ENCODE measurements around the gene PODXL2.
A peak's percentile ranks its signal among the peaks of the same experiment; 100 is the strongest.

PODXL2 gene

GRCh38 chr3:127622772-127623576 lies 6.0 kb upstream of the PODXL2 start:
- POLR2A ChIA-PET: no interaction called here

DNA sequence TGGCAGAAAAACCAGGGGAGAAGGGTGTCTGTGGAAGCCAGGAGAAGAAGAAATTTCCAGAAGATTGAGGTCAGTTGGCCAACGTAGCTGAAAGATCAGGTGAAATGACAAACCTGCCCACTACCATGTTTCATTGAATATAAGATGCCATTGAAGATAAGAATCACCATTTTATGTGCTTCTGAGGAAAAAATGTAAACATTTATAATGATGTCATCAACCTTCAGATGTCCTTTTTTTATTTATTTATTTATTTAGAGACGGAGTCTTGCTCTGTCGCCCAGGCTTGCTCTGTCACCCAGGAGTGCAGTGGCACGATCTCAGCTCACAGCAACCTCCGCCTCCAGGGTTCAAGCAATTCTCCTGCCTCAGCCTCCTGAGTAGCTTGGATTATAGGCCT lies 4.9 kb upstream of the PODXL2 start:
- CTCF ChIA-PET: interaction anchor here (0.7 kb wide), 1 partner anchor 795 kb away, joined by 3 read pairs; no protein-coding TSS in a partner anchor
- POLR2A ChIA-PET: no interaction called here

More at GRCh38 chr3:127622772-127623576, 6.0 kb upstream of the PODXL2 start:
- CTCF ChIA-PET: interaction anchor here (0.7 kb wide), 1 partner anchor 794 kb away, joined by 3 read pairs; no protein-coding TSS in a partner anchor
- no peak for DNase-seq (ENCODE audit: extremely low spot score)
- TF ChIP-seq ZNF384 (IDR thresholded peaks at IDR 0.05): no peak
- TF ChIP-seq ELF4 (IDR thresholded peaks at IDR 0.05): no peak

GRCh38 chr3:127625821-127626220 lies 3.2 kb upstream of the PODXL2 start:
- TF ChIP-seq ELF4 (IDR thresholded peaks at IDR 0.05) (no peak), NFRKB (IDR thresholded peaks at IDR 0.05) (no peak), BHLHE40 (IDR thresholded peaks at IDR 0.05; ENCODE audit: borderline replicate concordance) (no peak), FOXA1 (IDR thresholded peaks at IDR 0.05) (no peak), ARNT (IDR thresholded peaks at IDR 0.05) (no peak), HDGF (IDR thresholded peaks at IDR 0.05; ENCODE audit: borderline replicate concordance) (no peak), TARDBP (IDR thresholded peaks at IDR 0.05) (no peak), FOXM1 (IDR thresholded peaks at IDR 0.05; ENCODE audit: borderline replicate concordance) (no peak), PKNOX1 (IDR thresholded peaks at IDR 0.05) (no peak), FOXK2 (IDR thresholded peaks at IDR 0.05) (no peak), SUZ12 (IDR thresholded peaks at IDR 0.05) (no peak), L3MBTL2 (conservative IDR thresholded peaks at IDR 0.05) (no peak), ZNF384 (IDR thresholded peaks at IDR 0.05) (no peak)
- no peak for DNase-seq (ENCODE audit: extremely low spot score)
- CTCF ChIA-PET: no interaction called here
- POLR2A ChIA-PET: no interaction called here

More for the DNA sequence above, 4.9 kb upstream of the PODXL2 start:
- no peak for DNase-seq (ENCODE audit: extremely low spot score)
- TF ChIP-seq LEF1 (IDR thresholded peaks at IDR 0.05; ENCODE audit: borderline replicate concordance) (no peak), SP1 (IDR thresholded peaks at IDR 0.05) (no peak), FOXA1 (IDR thresholded peaks at IDR 0.05) (no peak), BHLHE40 (IDR thresholded peaks at IDR 0.05; ENCODE audit: borderline replicate concordance) (no peak), NFRKB (IDR thresholded peaks at IDR 0.05) (no peak), FOXM1 (IDR thresholded peaks at IDR 0.05; ENCODE audit: borderline replicate concordance) (no peak), FOXK2 (IDR thresholded peaks at IDR 0.05) (no peak), HDGF (IDR thresholded peaks at IDR 0.05; ENCODE audit: borderline replicate concordance) (no peak)

DNA sequence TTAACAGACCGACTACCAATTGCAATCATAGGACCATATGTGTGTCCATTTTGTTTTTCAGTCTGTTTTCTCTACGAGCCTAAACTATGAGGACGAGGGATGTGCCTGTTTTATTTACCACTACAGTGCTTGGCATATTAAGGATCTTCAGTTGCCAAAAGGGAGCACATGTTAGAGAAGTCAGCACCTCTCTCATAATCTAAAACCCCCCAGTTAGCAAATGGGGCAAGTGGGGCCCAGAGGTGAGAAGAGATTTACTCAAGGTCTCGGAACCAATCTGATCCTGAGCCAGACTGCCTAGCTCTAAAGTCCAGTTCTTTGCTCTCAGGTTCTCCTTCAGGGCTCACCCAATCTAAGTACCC lies 578 bp upstream of the PODXL2 start:
- no peak for TF ChIP-seq ELF4 (IDR thresholded peaks at IDR 0.05)
- no peak for TF ChIP-seq ARNT (IDR thresholded peaks at IDR 0.05)
- TF ChIP-seq LEF1 (IDR thresholded peaks at IDR 0.05; ENCODE audit: borderline replicate concordance): no peak
- TF ChIP-seq FOXA1 (IDR thresholded peaks at IDR 0.05): no peak
- no peak for TF ChIP-seq FOXK2 (IDR thresholded peaks at IDR 0.05)
- TF ChIP-seq SUZ12 (IDR thresholded peaks at IDR 0.05): no peak
- TF ChIP-seq NFRKB (IDR thresholded peaks at IDR 0.05): no peak
- TF ChIP-seq TARDBP (IDR thresholded peaks at IDR 0.05): no peak
- no peak for TF ChIP-seq FOXM1 (IDR thresholded peaks at IDR 0.05; ENCODE audit: borderline replicate concordance)
- TF ChIP-seq SP1 (IDR thresholded peaks at IDR 0.05): no peak
- TF ChIP-seq PKNOX1 (IDR thresholded peaks at IDR 0.05): no peak
- DNase-seq (ENCODE audit: extremely low spot score): no peak
- CTCF ChIA-PET: no interaction called here
- POLR2A ChIA-PET: no interaction called here

GRCh38 chr3:127629467-127630403 lies 750 bp downstream of the PODXL2 start:
- CTCF ChIA-PET: no interaction called here
- peak; percentile 20 for DNase-seq (ENCODE audit: extremely low spot score)
- POLR2A ChIA-PET: interaction anchor here (0.6 to 0.9 kb wide), 2 partner anchors 10 to 33 kb away, joined by 3 read pairs; no protein-coding TSS in a partner anchor
- TF ChIP-seq L3MBTL2 (conservative IDR thresholded peaks at IDR 0.05): peak; percentile 68
- no peak for TF ChIP-seq ELF4 (IDR thresholded peaks at IDR 0.05)
- no peak for TF ChIP-seq BHLHE40 (IDR thresholded peaks at IDR 0.05; ENCODE audit: borderline replicate concordance)
- TF ChIP-seq PKNOX1 (IDR thresholded peaks at IDR 0.05): no peak
- TF ChIP-seq ARNT (IDR thresholded peaks at IDR 0.05): no peak
- no peak for TF ChIP-seq FOXM1 (IDR thresholded peaks at IDR 0.05; ENCODE audit: borderline replicate concordance)
- TF ChIP-seq HDGF (IDR thresholded peaks at IDR 0.05; ENCODE audit: borderline replicate concordance): no peak
- TF ChIP-seq SUZ12 (IDR thresholded peaks at IDR 0.05): no peak
